C4-2B (cell line): Measurements from ENCODE around the gene PFAS.

ENCODE experiments used
- ZFX ChIP-seq: fragments of 450-650 bp; IDR thresholded peaks from 2 replicates; pipeline ENCODE4 v1.6.1; 2017
- TF ChIP-seq, protein P1 (sequence below): fragments of 450-650 bp; conservative IDR thresholded peaks from 2 replicates; pipeline ENCODE4 v1.5.1; 2017; ENCODE audit warnings: mild to moderate bottlenecking

GRCh38 chr17:8264320-8264719 lies 15.2 kb downstream of the PFAS start:
- TF ChIP-seq, protein P1, sequence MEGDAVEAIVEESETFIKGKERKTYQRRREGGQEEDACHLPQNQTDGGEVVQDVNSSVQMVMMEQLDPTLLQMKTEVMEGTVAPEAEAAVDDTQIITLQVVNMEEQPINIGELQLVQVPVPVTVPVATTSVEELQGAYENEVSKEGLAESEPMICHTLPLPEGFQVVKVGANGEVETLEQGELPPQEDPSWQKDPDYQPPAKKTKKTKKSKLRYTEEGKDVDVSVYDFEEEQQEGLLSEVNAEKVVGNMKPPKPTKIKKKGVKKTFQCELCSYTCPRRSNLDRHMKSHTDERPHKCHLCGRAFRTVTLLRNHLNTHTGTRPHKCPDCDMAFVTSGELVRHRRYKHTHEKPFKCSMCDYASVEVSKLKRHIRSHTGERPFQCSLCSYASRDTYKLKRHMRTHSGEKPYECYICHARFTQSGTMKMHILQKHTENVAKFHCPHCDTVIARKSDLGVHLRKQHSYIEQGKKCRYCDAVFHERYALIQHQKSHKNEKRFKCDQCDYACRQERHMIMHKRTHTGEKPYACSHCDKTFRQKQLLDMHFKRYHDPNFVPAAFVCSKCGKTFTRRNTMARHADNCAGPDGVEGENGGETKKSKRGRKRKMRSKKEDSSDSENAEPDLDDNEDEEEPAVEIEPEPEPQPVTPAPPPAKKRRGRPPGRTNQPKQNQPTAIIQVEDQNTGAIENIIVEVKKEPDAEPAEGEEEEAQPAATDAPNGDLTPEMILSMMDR = no peak
- no peak for TF ChIP-seq ZFX
